Pancreas (tissue), 10 donors: ENCODE measurements around the gene MCAT. TPM values are rescaled to one million over a fixed set of nuclear protein-coding genes. Genes with fewer than 3 reads are reported as not detected.
A peak's percentile ranks its signal among the peaks of the same experiment; 100 is the strongest.
"Not testable (repeated sequence)": the region's sequence is repeated elsewhere in the genome, so short reads cannot be mapped to it uniquely, and the experiment has no call there.

Experiments used
- ATAC-seq, 4 donors: fragments of 200-7000 bp; cut with Tn5 transposase; one replicate each; pipeline versions ENCODE4 v1.8.0 to v1.9.1; 2020; ENCODE audit warnings: mild to moderate bottlenecking in 4 of 4, moderate library complexity in 4 of 4
- DNase-seq, 6 donors: peaks; one replicate each; pipeline ENCODE4 v3.0.0-alpha.2; 2020
- FAIRE-seq: peaks from 2 replicates; lab custom pipeline; 2012; peaks lifted over from hg19 to GRCh38; lab: Jason Lieb, UNC
- H3K27ac ChIP-seq, 4 donors: fragments of 200-600 bp; sonication (generic); 1 replicate in 3 of 4; 2 replicates in 1 of 4; pipeline versions ENCODE4 v1.5.0 to v1.8.0; 2020
- H3K27me3 ChIP-seq, 4 donors: fragments of 200-600 bp; one replicate each; pipeline ENCODE4 v1.8.0; 2021
- H3K36me3 ChIP-seq, 3 donors: fragments of 200-600 bp; sonication (generic) in 1 of 3; one replicate each; pipeline versions ENCODE4 v1.5.0 to v1.8.0; 2020 to 2021
- H3K4me1 ChIP-seq, 3 donors: fragments of 200-600 bp; one replicate each; pipeline ENCODE4 v1.8.0; 2021
- H3K4me3 ChIP-seq, 4 donors: fragments of 200-600 bp; sonication (generic) in 2 of 4; one replicate each; pipeline versions ENCODE4 v1.5.0 to v1.8.0; 2020 to 2021
- H3K9me3 ChIP-seq, 4 donors: fragments of 200-600 bp; one replicate each; pipeline ENCODE4 v1.8.0; 2021
- WGBS, 2 donors: extraction: QIAGEN DNeasy Blood & Tissue Kit; methylation state at CpG; one replicate each; pipeline ENCODE4 v1.1.7; 2013; 5-methylcytosine and 5-hydroxymethylcytosine counted together
- intact Hi-C, 3 donors: fragments of 100-400 bp; cut with DNase I; formaldehyde crosslinking; loops; one replicate each; pipeline versions ENCODE4 v1.11.1 to v1.14.2; 2022
- polyA plus RNA-seq, 2 donors: library from polyadenylated mRNA; stranded (reverse); fragments of 200-250 nt; gene quantifications; one replicate each; pipeline ENCODE4 v1.2.3, GENCODE V29; 2013
- total RNA-seq, 6 donors: library from RNA; stranded (reverse); fragmentation: NEBNext Ultra II Directional in 4 of 6; extraction: Animal tissue kit (Norgen Biotek cat#: 25700) in 4 of 6; gene quantifications; one replicate each; pipeline versions ENCODE4 v1.2.1 to v1.2.4, GENCODE V29; 2021 to 2023
- TF ChIP-seq, protein P1 (sequence below), 4 donors: fragments of 200-600 bp; sonication (generic) in 3 of 4; IDR thresholded peaks; one replicate each; pipeline versions ENCODE4 v1.5.0 to v1.8.0; 2021; ENCODE audit warnings: antibody characterized with exemption in 4 of 4
- donor health status: healthy with polysubstance abuse.
- donor health status: DM: no; HTN: no; CAD: no; lungs with moderate emphysema.
- donor health status: DM: no; HTN: no; CAD: no.
- donor health status: control.
- donor health status: control.
- donor health status: Bipolar disorder and iron deficiency.
- donor health status: DM: yes; HTN: yes; CAD: no.
- donor health status: DM: no; HTN: no; CAD: no.
- donor health status: DM: no; HTN: no; CAD: no.
- donor health status: DM: yes; HTN: yes; CAD: no.

The MCAT gene
- total and polyA plus RNA-seq, 8 donors = 7.0 to 14.1 (median 10.7) TPM

GRCh38 chr22:43109921-43110443 lies 33.2 kb downstream of the MCAT start:
- FAIRE-seq = no peak
- no peaks in the 10 kb centered on the region for H3K9me3 ChIP-seq
- no peaks in the 10 kb centered on the region for H3K27me3 ChIP-seq
- DNase-seq = peak in 1 of 6 donors; percentile 73
- peaks cover 3 to 14% (median 4%) of the 10 kb centered on the region in 3 donors for H3K4me1 ChIP-seq
- peak overlapping the region; percentile 33 to 94 (median 68) for H3K4me3 ChIP-seq
- intact Hi-C loops = no loop called here
- no peak for ATAC-seq
- no peak overlapping the region for H3K27ac ChIP-seq
- TF ChIP-seq, protein P1, sequence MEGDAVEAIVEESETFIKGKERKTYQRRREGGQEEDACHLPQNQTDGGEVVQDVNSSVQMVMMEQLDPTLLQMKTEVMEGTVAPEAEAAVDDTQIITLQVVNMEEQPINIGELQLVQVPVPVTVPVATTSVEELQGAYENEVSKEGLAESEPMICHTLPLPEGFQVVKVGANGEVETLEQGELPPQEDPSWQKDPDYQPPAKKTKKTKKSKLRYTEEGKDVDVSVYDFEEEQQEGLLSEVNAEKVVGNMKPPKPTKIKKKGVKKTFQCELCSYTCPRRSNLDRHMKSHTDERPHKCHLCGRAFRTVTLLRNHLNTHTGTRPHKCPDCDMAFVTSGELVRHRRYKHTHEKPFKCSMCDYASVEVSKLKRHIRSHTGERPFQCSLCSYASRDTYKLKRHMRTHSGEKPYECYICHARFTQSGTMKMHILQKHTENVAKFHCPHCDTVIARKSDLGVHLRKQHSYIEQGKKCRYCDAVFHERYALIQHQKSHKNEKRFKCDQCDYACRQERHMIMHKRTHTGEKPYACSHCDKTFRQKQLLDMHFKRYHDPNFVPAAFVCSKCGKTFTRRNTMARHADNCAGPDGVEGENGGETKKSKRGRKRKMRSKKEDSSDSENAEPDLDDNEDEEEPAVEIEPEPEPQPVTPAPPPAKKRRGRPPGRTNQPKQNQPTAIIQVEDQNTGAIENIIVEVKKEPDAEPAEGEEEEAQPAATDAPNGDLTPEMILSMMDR (IDR thresholded peaks at IDR 0.05) = no peak
- no peaks in the 10 kb centered on the region for H3K36me3 ChIP-seq
- WGBS, 2 donors = 24 to 25% methylated on average over 32 of the region's 32 CpGs

DNA sequence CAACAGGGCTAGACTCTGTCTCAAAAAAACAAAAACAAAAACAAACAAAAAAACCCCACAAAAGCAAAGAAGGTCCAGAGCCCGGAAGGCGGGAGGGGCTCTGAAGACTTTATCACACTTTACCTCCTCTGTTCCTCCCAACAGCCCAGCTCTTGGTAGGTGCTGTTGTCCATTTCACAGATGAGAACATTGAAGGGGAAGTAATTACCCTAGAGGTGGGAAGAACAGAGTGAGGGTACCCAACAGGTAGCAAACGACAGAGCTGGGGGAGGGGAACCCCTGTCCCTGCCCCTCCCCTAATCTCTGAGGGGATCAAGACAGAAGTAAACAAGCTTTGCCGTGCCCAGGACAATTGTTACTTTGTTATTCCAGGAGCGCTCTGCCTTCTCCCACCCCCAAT lies 33.7 kb downstream of the MCAT start:
- no peak for FAIRE-seq
- Histone ChIP-seq H3K36me3 (no peaks in the 10 kb centered on the region), H3K4me3 (no peak overlapping the region), H3K9me3 (no peaks in the 10 kb centered on the region), H3K4me1 (peaks cover under 1 to 11% (median 4%) of the 10 kb centered on the region in 3 donors), H3K27ac (no peak overlapping the region), H3K27me3 (no peaks in the 10 kb centered on the region)
- no peak for DNase-seq
- no peak for ATAC-seq
- 63 to 67% methylated on average over 5 of the region's 5 CpGs for WGBS, 2 donors
- TF ChIP-seq, protein P1 (IDR thresholded peaks at IDR 0.05) = no peak
- intact Hi-C loops = no loop called here

- WGBS, 2 donors = 92 to 94% methylated on average over 8 of the region's 8 CpGs
- ATAC-seq (no peak), FAIRE-seq (no peak), DNase-seq (no peak)
- no peaks in the 10 kb centered on the region for H3K27me3 ChIP-seq
- H3K4me1 ChIP-seq = no peaks in the 10 kb centered on the region
- no peaks in the 10 kb centered on the region for H3K9me3 ChIP-seq
- H3K27ac ChIP-seq = no peak overlapping the region
- TF ChIP-seq, protein P1 (IDR thresholded peaks at IDR 0.05) = no peak
- H3K4me3 ChIP-seq = no peak overlapping the region
- no peaks in the 10 kb centered on the region for H3K36me3 ChIP-seq
- intact Hi-C loops = no loop called here
Measured at GRCh38 chr22:43106302-43106701, 36.9 kb downstream of the MCAT start.

DNA sequence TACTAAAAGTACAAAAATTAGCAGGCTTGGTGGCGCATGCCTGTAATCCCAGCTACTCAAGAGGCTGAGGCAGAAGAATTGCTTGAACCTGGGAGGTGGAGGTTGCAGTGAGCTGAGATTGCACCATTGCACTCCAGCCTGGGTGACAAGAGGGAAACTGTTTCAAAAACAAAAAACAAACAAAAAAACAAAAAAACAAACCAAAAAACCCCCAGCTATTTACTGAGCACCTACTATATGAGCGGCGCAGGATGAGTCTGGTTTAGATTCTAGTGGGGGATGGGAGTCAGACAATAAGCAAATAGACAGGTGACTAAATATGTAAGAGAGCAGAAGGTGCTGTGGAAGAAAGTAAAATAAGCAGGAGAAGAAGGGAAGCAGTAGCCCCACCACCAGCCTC lies 38.2 kb downstream of the MCAT start:
- intact Hi-C loops, FAIRE-seq, H3K4me3 ChIP-seq, ATAC-seq, H3K36me3 ChIP-seq, H3K9me3 ChIP-seq, DNase-seq, H3K27me3 ChIP-seq, H3K4me1 ChIP-seq, H3K27ac ChIP-seq: not testable (repeated sequence)
- 98 to 100% methylated on average over 3 of the region's 3 CpGs for WGBS, 2 donors

DNA sequence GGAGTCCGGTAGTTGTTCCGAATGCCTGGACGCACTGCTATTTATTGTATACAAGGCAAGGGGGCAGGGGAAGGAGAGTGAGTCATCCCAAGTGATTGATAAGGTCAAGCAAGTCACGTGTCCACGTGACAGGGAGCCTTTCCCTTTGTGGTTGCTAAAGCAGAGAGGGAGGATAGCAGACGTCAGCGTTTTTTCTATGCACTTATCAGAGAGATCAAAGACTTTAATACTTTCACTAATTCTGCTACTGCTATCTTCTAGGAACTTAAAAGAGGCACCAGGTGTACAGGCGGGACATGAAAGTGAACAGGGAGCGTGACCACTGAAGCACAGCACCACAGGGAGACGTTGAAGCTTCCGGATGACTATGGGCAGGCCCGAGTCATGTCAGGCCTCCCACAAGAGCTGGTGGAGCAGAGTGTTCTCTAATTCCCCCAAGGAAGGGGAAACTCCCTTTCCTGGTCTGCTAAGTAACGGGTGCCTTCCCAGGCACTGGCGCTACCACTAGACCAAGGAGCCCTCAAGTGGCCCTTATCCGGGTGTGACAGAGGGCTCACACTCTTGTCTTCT lies 39.1 kb downstream of the MCAT start:
- FAIRE-seq, H3K27ac ChIP-seq, H3K9me3 ChIP-seq, H3K4me1 ChIP-seq, H3K27me3 ChIP-seq, H3K36me3 ChIP-seq, intact Hi-C loops, H3K4me3 ChIP-seq: not testable (repeated sequence)
- whole genome bisulfite sequencing, 2 donors = 44 to 49% methylated on average over 15 of the region's 15 CpGs
- peak in 2 of 6 donors; percentile 59 to 66 for DNase-seq
- peak; percentile 52 to 88 (median 68) for ATAC-seq

GRCh38 chr22:43101306-43101705 lies 41.9 kb downstream of the MCAT start:
- no peak for FAIRE-seq
- intact Hi-C loops = no loop called here
- Histone ChIP-seq H3K36me3 (no peaks in the 10 kb centered on the region), H3K4me1 (no peaks in the 10 kb centered on the region), H3K4me3 (no peak overlapping the region), H3K27me3 (no peaks in the 10 kb centered on the region), H3K9me3 (no peaks in the 10 kb centered on the region), H3K27ac (no peak overlapping the region)
- TF ChIP-seq, protein P1 (IDR thresholded peaks at IDR 0.05) = no peak
- DNase-seq = no peak
- no peak for ATAC-seq
- WGBS, 2 donors = 73 to 74% methylated on average over 7 of the region's 7 CpGs
